ENCODE measurements around the gene MORC1.
A peak's percentile ranks its signal among the peaks of the same experiment; 100 is the strongest.
"Not testable (repeated sequence)": the region's sequence is repeated elsewhere in the genome, so short reads cannot be mapped to it uniquely, and the experiment has no call there.

Gene MORC1

DNA sequence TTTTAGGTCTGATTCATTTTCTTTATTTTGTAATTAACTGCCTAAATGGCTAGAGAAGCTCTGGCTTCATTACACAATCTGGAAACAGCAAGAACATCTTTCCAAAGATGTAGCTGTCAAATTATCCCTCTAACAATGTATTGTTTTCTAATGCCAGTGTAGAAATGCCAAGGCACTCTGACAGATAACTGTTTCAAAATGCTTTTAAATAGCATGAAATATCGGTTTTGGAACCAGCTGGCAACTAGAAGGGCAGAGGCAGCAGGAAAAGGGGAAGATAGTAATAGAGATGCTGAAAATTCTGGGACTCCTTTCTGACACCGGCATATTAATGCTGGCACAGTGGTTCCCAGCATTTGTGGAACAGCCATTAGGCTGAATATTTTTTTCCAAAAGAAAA, 26.1 kb downstream of the MORC1 start:
- H3K4me3 ChIP-seq (replicated peaks; ENCODE audit: low read depth, low read length): no peak overlapping the region
- TF ChIP-seq, protein P1, sequence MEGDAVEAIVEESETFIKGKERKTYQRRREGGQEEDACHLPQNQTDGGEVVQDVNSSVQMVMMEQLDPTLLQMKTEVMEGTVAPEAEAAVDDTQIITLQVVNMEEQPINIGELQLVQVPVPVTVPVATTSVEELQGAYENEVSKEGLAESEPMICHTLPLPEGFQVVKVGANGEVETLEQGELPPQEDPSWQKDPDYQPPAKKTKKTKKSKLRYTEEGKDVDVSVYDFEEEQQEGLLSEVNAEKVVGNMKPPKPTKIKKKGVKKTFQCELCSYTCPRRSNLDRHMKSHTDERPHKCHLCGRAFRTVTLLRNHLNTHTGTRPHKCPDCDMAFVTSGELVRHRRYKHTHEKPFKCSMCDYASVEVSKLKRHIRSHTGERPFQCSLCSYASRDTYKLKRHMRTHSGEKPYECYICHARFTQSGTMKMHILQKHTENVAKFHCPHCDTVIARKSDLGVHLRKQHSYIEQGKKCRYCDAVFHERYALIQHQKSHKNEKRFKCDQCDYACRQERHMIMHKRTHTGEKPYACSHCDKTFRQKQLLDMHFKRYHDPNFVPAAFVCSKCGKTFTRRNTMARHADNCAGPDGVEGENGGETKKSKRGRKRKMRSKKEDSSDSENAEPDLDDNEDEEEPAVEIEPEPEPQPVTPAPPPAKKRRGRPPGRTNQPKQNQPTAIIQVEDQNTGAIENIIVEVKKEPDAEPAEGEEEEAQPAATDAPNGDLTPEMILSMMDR (IDR thresholded peaks at IDR 0.05; ENCODE audit: low read length, missing control alignments): no peak
- no peak for DNase-seq (ENCODE audit: low read depth)

DNA sequence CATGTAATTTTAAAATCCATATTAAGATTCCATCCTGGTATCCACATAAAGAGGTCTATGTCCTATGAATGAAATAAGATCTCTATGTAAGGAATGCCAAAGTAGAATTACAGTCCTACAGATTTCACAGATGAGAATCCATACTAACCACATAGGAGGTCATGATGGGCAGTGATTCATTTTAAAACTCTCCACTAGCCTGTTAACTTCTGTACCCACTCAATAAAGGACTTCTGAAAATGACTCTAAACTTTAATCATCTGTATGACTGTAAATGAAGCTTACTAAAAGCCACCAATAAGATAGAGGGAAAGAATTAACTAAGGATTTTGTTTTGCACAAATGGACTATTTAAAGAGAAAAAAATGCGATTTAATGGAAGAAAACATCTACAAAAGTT, 28.7 kb downstream of the MORC1 start:
- TF ChIP-seq, protein P1 (IDR thresholded peaks at IDR 0.05; ENCODE audit: low read length, missing control alignments): no peak
- DNase-seq (ENCODE audit: low read depth): no peak
- H3K4me3 ChIP-seq (replicated peaks; ENCODE audit: low read depth, low read length): no peak overlapping the region

DNA sequence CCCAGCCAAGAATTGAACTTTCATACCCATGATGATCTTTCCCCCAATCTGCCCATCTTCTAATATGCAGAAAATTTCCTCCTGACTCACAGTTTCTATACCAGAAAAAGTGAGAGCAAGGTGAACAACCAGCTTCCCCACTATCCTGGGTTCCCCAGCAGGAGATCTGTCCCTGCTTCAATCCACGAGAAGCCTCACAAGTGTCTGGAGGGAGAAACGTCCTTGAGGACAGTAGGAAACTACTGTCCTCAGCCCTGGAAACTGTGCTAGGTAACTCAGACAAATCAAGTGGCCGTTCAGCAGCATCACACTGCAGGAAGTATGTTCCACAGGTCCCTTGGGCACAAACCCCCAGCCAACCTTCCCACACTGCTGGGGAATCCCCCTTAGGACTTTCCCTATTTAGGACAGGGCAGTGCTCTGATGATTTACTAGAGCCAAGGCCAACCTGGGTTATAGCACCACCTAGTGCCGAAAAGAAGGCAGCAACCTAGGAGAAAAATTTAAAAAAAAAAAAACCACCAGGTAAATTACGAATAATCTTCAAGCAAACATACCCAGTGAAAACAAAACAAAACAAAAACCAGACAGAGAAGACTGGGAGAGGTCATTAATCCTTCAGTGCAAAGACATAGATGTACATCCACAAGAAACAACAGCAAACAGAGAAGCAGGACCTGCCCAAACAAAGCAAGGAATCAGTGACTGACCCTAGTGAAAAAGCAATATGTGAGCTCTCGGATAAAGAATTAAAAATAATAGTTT, 36.0 kb downstream of the MORC1 start:
- TF ChIP-seq, protein P1 (IDR thresholded peaks at IDR 0.05; ENCODE audit: low read length, missing control alignments): peak; percentile 86
- H3K4me3 ChIP-seq (replicated peaks; ENCODE audit: low read depth, low read length): no peak overlapping the region
- DNase-seq (ENCODE audit: low read depth): peak; percentile 63

DNA sequence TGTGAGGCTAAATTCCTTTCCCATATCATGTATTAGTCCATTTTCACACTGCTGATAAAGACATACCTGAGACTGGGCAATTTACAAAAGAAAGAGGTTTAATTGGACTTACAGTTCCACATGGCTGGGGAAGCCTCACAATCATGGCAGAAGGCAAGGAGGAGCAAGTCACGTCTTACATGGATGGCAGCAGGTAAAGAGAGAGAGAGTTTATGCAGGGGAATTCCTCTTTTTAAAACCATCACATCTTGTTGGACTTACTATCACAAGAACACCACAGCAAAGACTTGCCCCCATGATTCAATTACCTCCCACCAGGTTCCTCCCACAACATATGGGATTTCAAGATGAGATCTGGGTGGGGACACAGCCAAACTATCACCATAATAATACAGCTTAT, 37.8 kb downstream of the MORC1 start:
- not testable (repeated sequence) for DNase-seq (ENCODE audit: low read depth); H3K4me3 ChIP-seq (replicated peaks; ENCODE audit: low read depth, low read length)

DNA sequence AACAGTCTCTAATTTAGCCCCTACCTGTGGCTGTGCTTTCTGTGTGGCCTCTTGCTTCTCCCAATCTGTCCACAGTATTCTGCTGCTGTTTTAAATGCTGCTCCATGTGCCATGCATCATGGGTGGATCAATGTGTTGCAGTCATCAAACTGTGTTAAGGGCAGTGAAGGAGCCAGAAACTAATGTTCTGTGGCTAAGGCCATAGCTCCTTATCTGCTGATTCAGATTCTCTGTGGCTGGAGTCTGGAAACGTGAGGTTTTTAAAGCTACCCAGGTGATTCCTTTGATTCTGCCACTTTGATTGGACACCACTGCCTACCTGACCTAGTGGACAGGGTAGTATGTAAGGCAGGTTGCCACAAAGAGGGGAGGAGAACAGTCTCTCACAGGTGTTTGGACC, 44.8 kb downstream of the MORC1 start:
- H3K4me3 ChIP-seq (replicated peaks; ENCODE audit: low read depth, low read length): no peak overlapping the region
- TF ChIP-seq, protein P1 (IDR thresholded peaks at IDR 0.05; ENCODE audit: low read length, missing control alignments): no peak
- DNase-seq (ENCODE audit: low read depth): no peak

DNA sequence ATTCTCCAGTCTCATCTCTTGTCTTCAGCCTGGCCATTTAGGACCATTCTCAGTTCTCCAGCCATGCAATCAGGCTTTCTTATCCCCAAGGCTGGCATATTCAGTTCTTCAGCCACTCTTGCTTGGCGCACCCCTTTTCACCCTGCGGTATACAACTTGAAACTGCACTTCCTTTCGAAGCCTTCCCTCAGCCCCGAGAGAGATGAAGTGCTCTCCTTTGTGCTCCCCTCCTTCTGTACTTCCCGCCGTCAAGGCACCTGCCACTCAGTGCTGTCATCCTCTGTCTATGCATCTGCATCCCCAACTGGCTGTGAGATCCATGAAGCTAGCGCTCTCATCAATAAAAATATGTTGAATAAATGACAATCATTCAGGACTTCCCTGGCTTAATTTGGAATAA, 45.7 kb downstream of the MORC1 start:
- H3K4me3 ChIP-seq (replicated peaks; ENCODE audit: low read depth, low read length): no peak overlapping the region
- TF ChIP-seq, protein P1 (IDR thresholded peaks at IDR 0.05; ENCODE audit: low read length, missing control alignments): no peak
- DNase-seq (ENCODE audit: low read depth): no peak

DNA sequence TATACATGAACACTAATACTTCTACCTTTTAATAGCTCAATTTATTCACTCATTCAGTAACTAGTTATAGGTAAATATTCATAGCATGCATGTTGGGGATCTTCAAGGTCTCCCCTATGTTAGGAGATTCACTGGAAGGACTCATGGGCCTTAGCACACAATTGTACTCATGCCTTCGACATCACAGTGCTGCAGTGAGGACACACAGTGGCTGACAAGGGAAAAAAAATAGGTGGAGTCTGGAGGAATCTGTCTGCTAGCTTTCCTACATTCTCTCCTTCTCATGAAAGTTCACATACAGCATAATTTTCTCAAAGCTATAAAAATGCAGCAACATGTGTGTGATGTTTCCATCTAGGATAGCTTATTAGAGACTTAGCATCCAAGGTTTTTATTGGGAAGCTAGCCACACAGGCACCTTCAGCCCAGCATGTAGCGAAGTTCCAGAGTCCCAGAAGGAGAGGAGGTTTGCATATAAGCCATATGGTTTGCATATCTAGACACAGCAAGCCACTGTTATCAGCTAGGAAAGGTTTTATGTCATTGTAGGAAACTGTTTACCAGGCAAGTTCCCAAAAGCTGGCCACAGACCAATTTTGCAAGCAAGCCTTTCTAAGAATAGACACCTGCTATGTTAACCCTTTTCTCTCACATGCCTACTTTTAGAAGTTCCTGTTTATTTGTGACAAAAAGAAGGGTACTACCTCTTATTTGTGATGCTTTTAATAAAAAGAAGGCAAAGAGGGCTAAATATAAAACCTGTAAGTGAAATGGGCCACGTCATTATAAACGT, 46.4 kb downstream of the MORC1 start:
- H3K4me3 ChIP-seq (replicated peaks; ENCODE audit: low read depth, low read length): no peak overlapping the region
- TF ChIP-seq, protein P1 (IDR thresholded peaks at IDR 0.05; ENCODE audit: low read length, missing control alignments): no peak
- DNase-seq (ENCODE audit: low read depth): no peak

All from fibroblast of pulmonary artery (primary cell).